Stimulated activated memory B cell treated with anti-CD40 and anti-IgM and Interleukin-4, amounts not matched to agents 10 μg/mL and 1 μg/mL and 100 μg/mL, for 72 hours (primary cell): Measurements from ENCODE around the gene PDE4D.

Source experiments
- ATAC-seq: fragments of 150-1000 bp; cut with Tn5 transposase; 2 replicates; pipeline ENCODE4 v1.10.0; 2021
- H3K27ac Mint-ChIP-seq: one replicate; pipeline ENCODE4 v1.8.0; 2022; ENCODE audit warnings: mild to moderate bottlenecking, mixed read lengths
- H3K27me3 Mint-ChIP-seq: one replicate; pipeline ENCODE4 v1.8.0; 2022; ENCODE audit warnings: mixed read lengths
- H3K36me3 Mint-ChIP-seq: one replicate; pipeline ENCODE4 v1.8.0; 2022; ENCODE audit warnings: mixed read lengths
- H3K4me1 Mint-ChIP-seq: one replicate; pipeline ENCODE4 v1.8.0; 2022; ENCODE audit warnings: mixed read lengths
- H3K4me3 Mint-ChIP-seq: one replicate; pipeline ENCODE4 v1.8.0; 2022; ENCODE audit warnings: mild to moderate bottlenecking, moderate library complexity, mixed read lengths
- H3K9me3 Mint-ChIP-seq: one replicate; pipeline ENCODE4 v1.8.0; 2022; ENCODE audit warnings: mixed read lengths

The PDE4D gene

GRCh38 chr5:59856358-59856757, 37.2 kb downstream of the PDE4D start:
- Mint-ChIP-seq H3K4me3 (no peak overlapping the region), H3K27ac (no peak overlapping the region), H3K9me3 (peaks cover 3% of the 10 kb centered on the region), H3K36me3 (no peaks in the 10 kb centered on the region), H3K4me1 (no peaks in the 10 kb centered on the region), H3K27me3 (no peaks in the 10 kb centered on the region)
- ATAC-seq: no peak

DNA sequence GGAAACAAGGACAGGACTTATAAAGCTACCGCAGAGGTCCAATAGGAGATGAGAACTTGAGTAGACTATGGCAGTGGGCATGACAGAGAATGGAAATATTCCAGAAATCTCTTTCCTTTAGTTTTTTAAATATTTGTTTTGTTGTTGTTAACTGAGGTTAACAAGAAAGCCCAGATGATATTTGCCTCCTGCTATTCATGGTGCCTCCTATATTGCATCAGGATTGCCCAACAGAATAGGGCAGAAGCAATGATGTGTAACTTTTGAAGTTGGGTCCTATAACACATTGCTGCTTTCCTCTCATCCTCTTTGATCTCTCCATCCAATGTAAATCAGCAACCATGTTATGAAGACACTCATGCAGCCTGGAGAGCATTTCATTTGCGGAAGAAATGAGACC, 42.8 kb downstream of the PDE4D start:
- ATAC-seq: no peak
- Mint-ChIP-seq H3K27me3 (no peaks in the 10 kb centered on the region), H3K4me3 (no peak overlapping the region), H3K27ac (no peak overlapping the region), H3K36me3 (no peaks in the 10 kb centered on the region), H3K9me3 (no peaks in the 10 kb centered on the region), H3K4me1 (no peaks in the 10 kb centered on the region)

DNA sequence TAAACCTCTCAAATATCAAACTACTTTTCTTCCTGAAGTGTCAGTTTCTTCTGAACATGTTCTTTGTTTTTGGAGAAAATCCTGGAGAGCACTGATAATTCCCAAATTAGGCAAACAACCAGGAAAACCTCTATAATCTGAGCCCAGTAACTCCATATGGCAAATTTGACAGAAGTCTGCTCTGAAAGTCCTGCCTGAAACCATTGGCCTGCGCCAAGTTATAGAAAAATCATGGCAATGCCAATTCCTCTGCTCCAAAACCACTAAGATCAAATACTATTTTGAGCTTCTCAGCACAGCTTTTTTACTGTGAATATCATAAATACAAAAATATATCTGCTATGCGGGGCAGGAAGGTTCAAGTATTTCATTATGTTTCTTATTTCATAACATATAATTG, 45.9 kb downstream of the PDE4D start:
- no peak overlapping the region for H3K27ac Mint-ChIP-seq
- no peaks in the 10 kb centered on the region for H3K27me3 Mint-ChIP-seq
- no peaks in the 10 kb centered on the region for H3K9me3 Mint-ChIP-seq
- H3K4me3 Mint-ChIP-seq: no peak overlapping the region
- H3K36me3 Mint-ChIP-seq: no peaks in the 10 kb centered on the region
- no peak for ATAC-seq
- H3K4me1 Mint-ChIP-seq: no peaks in the 10 kb centered on the region

DNA sequence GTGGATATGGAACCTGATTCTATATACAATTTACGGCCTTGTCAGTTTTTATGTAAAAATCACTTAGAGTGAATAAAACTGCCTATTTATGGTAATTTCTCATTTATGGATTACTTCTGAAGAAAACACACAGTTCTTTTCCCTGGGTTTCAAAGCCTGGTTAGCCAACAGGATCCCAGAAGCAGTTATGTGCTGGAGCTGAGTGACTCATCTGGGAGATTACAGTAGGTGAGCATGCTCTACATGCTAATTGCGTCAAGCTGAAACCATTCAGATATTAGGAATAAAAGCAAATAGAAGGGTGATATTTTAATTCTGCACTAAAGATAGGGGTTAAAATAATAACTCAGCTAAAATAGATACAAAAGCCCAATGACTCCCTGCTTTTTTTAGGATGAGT, 47.8 kb downstream of the PDE4D start:
- Mint-ChIP-seq H3K36me3 (no peaks in the 10 kb centered on the region), H3K4me3 (no peak overlapping the region), H3K27me3 (no peaks in the 10 kb centered on the region), H3K9me3 (no peaks in the 10 kb centered on the region), H3K4me1 (no peaks in the 10 kb centered on the region), H3K27ac (no peak overlapping the region)
- ATAC-seq: no peak

- H3K27ac Mint-ChIP-seq: no peak overlapping the region
- no peaks in the 10 kb centered on the region for H3K4me1 Mint-ChIP-seq
- H3K36me3 Mint-ChIP-seq: no peaks in the 10 kb centered on the region
- H3K4me3 Mint-ChIP-seq: no peak overlapping the region
- H3K27me3 Mint-ChIP-seq: no peaks in the 10 kb centered on the region
- H3K9me3 Mint-ChIP-seq: no peaks in the 10 kb centered on the region
- ATAC-seq: no peak
These were observed 49.9 kb downstream of the PDE4D start for GRCh38 chr5:59843511-59844213.

GRCh38 chr5:59842999-59843398, 50.5 kb downstream of the PDE4D start:
- Mint-ChIP-seq H3K36me3 (no peaks in the 10 kb centered on the region), H3K9me3 (no peaks in the 10 kb centered on the region), H3K4me1 (no peaks in the 10 kb centered on the region), H3K27ac (no peak overlapping the region), H3K4me3 (no peak overlapping the region), H3K27me3 (no peaks in the 10 kb centered on the region)
- ATAC-seq: no peak

DNA sequence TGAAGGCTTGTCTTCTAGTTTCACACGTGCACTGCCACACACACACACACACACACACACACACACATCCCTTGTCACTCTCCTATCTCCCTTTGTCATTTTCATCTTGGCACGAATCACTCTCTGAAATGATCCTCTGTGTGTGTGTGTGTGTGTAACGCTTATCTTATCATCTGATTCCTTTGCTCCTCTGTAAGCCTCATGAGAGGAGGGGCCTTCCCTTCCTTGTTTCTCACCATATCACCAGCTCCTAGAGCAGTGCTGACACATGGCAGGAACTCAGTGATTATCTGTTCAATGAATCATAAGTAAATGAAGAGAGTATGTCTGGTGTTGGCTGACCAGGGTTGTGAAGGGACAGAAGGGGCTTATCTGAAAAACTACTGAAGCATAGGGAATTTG, 53.3 kb downstream of the PDE4D start:
- H3K36me3 Mint-ChIP-seq: no peaks in the 10 kb centered on the region
- no peaks in the 10 kb centered on the region for H3K27me3 Mint-ChIP-seq
- no peak for ATAC-seq
- H3K4me3 Mint-ChIP-seq: no peak overlapping the region
- H3K4me1 Mint-ChIP-seq: no peaks in the 10 kb centered on the region
- no peaks in the 10 kb centered on the region for H3K9me3 Mint-ChIP-seq
- H3K27ac Mint-ChIP-seq: no peak overlapping the region

GRCh38 chr5:59838989-59839388, 54.5 kb downstream of the PDE4D start:
- Mint-ChIP-seq H3K36me3 (no peaks in the 10 kb centered on the region), H3K4me1 (no peaks in the 10 kb centered on the region), H3K27ac (no peak overlapping the region), H3K27me3 (no peaks in the 10 kb centered on the region), H3K9me3 (no peaks in the 10 kb centered on the region), H3K4me3 (no peak overlapping the region)
- no peak for ATAC-seq

- Mint-ChIP-seq H3K27me3 (no peaks in the 10 kb centered on the region), H3K9me3 (no peaks in the 10 kb centered on the region), H3K27ac (no peak overlapping the region), H3K36me3 (no peaks in the 10 kb centered on the region), H3K4me1 (no peaks in the 10 kb centered on the region), H3K4me3 (no peak overlapping the region)
- ATAC-seq: no peak
These were observed 55.5 kb downstream of the PDE4D start for GRCh38 chr5:59838067-59838466.

DNA sequence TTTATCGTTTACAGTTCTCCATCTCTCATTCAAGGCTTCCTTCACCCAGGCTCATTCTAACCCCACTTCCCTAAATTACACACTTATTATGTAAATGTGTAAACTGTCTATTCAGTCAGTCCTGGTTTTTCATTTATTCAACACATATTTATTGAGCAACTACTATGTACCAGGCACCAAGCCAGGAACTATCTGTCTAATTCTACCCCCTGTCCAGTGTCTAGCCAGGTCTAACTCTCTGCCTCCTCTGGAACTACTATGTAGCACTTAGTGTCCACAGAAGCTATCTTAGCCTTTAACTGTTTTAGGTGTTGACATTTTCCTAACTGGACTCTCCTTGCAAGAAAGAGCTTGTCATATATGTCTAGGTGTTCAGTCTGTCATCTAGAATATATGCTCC, 56.5 kb downstream of the PDE4D start:
- H3K9me3 Mint-ChIP-seq: no peaks in the 10 kb centered on the region
- H3K36me3 Mint-ChIP-seq: no peaks in the 10 kb centered on the region
- H3K4me3 Mint-ChIP-seq: no peak overlapping the region
- ATAC-seq: no peak
- H3K27ac Mint-ChIP-seq: no peak overlapping the region
- no peaks in the 10 kb centered on the region for H3K27me3 Mint-ChIP-seq
- no peaks in the 10 kb centered on the region for H3K4me1 Mint-ChIP-seq

DNA sequence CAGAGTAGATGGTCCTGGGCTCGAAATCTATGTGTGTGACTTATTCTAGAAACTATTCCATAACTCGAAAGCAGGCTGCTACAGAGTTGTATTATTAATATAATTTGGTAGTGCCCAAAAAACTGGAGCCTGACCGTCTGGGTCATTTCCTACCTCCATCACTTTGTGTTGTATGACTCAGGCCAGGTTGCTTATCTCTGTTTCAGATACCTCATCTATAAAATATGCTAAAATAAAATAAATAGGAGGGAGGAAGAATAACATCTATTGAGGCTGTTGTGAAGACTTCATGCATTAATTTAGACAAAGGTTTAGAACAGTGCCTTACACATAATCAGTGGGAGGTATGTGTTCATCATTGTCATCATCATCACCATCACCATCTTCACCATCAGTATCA, 57.7 kb downstream of the PDE4D start:
- Mint-ChIP-seq H3K27ac (no peak overlapping the region), H3K27me3 (no peaks in the 10 kb centered on the region), H3K36me3 (no peaks in the 10 kb centered on the region), H3K9me3 (no peaks in the 10 kb centered on the region), H3K4me3 (no peak overlapping the region), H3K4me1 (no peaks in the 10 kb centered on the region)
- no peak for ATAC-seq

GRCh38 chr5:59833448-59833847, 60.1 kb downstream of the PDE4D start:
- Mint-ChIP-seq H3K4me1 (no peaks in the 10 kb centered on the region), H3K9me3 (no peaks in the 10 kb centered on the region), H3K27ac (no peak overlapping the region), H3K4me3 (no peak overlapping the region), H3K27me3 (no peaks in the 10 kb centered on the region), H3K36me3 (no peaks in the 10 kb centered on the region)
- no peak for ATAC-seq

- no peak overlapping the region for H3K4me3 Mint-ChIP-seq
- no peak overlapping the region for H3K27ac Mint-ChIP-seq
- no peaks in the 10 kb centered on the region for H3K9me3 Mint-ChIP-seq
- ATAC-seq: no peak
- H3K4me1 Mint-ChIP-seq: no peaks in the 10 kb centered on the region
- no peaks in the 10 kb centered on the region for H3K36me3 Mint-ChIP-seq
- H3K27me3 Mint-ChIP-seq: no peaks in the 10 kb centered on the region
These were observed 60.8 kb downstream of the PDE4D start for GRCh38 chr5:59832577-59833301.

DNA sequence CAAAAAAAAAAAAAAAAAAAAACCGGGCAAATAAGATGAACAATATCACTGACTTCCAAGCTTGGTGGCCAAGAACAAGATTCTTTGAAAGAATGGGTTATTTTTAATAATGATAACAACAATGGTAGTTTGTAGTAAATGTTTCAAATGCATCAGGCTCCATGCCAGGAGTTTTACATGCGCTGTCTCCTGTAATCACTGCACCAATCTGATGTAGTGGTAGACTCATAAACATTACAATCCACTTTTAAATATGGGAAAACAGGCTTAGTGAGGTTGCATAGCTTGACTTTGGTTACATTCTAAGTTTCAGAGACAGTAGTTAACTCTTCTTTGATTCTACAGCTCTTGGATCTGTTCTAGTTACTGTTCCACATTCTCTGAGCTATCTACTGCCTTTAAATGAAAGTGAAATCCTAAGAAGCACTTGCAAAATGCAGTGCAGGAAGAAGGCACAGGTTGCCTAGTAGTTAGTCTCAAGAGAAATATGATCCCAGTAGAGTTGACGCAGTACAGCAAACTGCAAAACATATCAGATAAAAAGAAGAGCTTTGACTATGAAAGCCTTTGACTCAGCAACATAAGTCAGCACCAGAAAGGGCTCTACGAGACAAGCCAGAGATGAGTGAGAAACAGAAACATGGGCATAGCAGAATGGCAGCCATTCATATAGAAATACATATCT, 62.1 kb downstream of the PDE4D start:
- H3K9me3 Mint-ChIP-seq: no peaks in the 10 kb centered on the region
- no peaks in the 10 kb centered on the region for H3K27me3 Mint-ChIP-seq
- H3K4me3 Mint-ChIP-seq: no peak overlapping the region
- H3K36me3 Mint-ChIP-seq: no peaks in the 10 kb centered on the region
- H3K27ac Mint-ChIP-seq: no peak overlapping the region
- H3K4me1 Mint-ChIP-seq: no peaks in the 10 kb centered on the region
- ATAC-seq: no peak

DNA sequence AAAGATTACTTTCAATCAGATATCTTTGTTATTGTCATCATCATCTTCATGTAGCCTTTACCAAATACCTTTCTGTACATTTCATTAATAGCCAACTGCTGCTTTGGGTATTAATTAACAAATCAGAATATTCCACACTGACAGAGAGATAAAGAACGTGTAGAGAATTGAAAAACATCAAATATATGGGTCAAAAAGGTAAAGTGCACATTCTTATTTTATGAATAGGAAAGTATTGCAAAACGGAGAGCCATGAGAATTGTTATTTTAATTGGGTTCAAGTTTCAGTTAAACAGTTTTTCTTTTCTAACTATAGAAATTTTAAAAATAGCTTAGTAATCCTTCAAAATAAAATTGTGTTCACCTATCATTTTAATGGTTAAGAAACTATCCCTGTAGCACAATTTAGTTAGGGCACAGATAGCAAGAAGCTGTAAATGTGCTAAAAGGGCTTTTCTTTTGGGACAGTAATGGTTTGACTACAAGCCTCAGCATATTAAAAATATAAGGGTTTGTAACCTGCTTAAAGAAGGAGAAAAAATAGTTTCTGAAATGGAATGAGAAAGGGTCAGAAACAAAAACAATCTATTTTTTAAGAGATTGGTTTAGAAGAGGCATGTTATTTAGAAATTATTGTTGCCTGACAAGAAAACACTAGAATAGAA, 62.9 kb downstream of the PDE4D start:
- H3K27me3 Mint-ChIP-seq: no peaks in the 10 kb centered on the region
- H3K36me3 Mint-ChIP-seq: no peaks in the 10 kb centered on the region
- no peaks in the 10 kb centered on the region for H3K4me1 Mint-ChIP-seq
- no peaks in the 10 kb centered on the region for H3K9me3 Mint-ChIP-seq
- no peak overlapping the region for H3K4me3 Mint-ChIP-seq
- no peak overlapping the region for H3K27ac Mint-ChIP-seq
- ATAC-seq: no peak
